ENCODE measurements around the gene UBE2G1.
"Not testable (repeated sequence)": the region's sequence is repeated elsewhere in the genome, so short reads cannot be mapped to it uniquely, and the experiment has no call there.

UBE2G1 gene, protein sequence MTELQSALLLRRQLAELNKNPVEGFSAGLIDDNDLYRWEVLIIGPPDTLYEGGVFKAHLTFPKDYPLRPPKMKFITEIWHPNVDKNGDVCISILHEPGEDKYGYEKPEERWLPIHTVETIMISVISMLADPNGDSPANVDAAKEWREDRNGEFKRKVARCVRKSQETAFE

DNA sequence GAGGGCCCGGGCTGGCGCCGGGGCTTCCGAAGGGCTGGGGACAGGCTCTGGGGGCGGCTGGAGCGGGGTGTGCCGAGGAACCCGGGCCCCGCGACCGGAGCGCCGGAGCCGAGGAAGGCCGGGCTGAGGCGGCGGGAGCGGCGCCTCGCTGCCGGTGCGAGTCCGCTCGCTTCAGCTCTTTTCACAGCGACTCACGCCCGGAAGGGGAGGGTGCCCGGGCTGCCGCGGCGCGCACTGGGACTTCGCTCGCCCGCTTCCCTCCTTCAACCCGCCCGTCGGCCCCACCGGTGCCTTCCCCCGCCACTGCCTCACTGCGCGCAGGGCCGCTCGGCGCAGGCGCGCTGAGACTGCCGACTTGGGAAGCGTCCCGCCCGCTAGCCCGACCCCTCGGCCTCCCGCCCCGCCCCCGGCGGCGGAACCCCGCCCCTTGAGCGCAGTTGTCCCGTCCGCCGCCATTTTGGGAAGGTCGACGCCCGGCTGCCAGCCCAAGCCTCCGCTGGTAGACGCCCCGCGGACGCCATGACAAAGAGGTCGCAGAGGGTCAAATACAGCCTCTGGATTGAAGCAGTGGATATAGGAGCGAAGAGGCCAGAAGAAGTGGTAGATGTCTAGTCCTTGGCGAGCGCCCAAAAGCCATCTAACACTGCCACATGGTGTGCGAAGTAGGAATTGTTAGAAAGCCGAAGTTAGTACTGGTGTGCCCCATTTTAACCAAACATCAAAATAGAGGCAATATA is at the start of gene UBE2G1:
Gene UBE2G1, minus strand, starts transcription at position 349 of the 737 bp plus-strand sequence. CDS start 359 bp downstream, outside the sequence.
- peak; percentile 97 for DNase-seq (ENCODE audit: low read depth)

DNA sequence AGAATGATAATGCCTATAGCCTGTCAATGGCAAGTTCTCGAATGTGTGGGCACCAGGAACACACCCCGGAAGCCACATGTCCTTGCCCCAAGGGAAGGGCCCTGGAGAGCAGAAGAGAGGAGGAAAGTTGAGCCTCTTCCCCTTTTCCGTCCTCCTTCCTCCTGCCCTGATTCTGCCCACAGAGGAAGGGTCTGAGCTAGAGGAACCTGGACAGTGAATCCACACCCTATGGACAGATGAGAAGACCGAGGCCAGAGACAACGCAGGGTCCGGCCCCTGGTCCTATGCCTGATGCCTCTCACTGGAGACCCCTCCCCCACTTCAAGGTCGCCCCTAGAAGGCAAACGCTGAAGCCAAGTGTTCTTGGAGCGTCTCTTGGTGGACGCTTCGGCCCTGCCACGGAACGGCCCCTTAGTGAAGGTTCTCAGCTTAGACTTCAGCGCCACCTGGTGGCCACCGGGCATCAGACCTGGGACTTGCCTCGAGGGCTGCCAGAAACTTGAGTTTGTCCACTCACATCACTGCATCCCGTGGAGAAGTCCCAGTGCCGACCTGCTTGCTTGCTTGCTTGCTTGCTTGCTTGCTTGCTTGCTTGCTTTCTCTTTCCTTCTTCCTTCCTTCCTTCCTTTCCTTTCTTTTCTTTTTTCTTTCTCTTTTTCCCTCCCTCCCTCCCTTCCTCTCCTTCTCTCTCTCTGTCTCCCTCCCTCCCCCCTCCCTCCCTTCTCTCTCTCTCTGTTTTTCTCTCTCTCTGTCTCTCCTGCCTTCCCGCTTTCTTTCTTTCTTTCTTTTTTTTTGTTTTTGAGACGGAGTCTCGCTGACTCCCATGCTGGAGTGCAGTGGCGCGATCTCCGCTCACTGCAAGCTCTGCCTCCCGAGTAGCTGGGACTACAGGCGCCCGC is 46.7 kb upstream of the UBE2G1 start:
- DNase-seq (ENCODE audit: low read depth), result peak; percentile 84

DNA sequence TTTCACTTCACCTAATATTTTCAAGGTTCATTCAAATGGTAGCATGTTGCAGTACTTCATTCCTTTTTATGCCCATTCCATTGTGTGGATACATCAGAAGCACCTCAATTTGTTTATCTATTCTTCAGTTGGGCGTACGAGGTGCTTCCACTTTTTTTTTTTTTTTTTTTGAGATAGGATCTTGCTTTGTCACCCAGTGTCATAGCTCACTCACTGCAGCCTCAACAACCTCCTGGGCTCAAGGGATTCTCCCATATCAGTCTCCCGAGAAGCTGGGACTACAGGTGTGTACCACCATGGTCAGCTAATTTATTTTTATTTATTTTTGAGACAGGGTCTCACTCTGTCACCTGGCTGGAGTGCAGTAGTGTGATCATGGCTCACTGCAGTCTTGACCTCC is 44.7 kb upstream of the UBE2G1 start:
- DNase-seq (ENCODE audit: low read depth), result no peak

DNA sequence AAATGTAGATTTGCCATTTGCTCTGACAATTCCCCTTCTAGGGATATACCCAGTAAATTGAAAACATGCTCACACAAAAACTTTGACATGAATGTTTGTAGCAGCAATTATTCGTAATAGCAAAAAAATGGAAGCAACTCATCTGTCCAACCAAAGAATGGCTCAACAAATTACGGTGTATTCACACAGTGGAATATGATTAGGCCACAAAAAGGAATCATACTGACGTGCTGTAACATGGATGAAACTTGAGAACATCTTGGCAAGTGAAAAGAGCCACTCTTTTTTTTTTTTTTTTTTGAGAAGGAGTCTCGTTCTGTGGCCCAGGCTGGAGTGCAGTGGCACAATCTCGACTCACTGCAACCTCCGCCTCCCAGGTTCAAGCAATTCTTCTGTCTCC is 43.2 kb upstream of the UBE2G1 start:
- peak; percentile 54 for DNase-seq (ENCODE audit: low read depth)

DNA sequence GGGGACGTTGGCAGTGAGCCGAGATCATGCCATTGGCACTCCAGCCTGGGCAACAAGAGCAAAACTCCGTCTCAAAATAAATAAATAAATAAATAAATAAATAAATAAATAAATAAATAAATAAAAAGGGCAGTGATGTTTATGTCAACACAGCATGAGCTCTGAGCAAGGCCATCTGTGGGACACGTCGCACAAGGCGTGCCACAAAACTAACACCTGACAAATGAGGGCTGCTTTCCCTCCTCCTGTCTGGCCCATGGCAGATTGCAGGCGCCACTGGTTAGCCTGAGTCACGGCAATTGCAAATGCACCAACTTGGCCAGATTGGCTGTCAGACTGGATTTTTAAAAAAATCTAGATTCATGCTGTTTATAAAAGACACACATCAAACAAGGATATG is 41.4 kb upstream of the UBE2G1 start:
- no peak for DNase-seq (ENCODE audit: low read depth)

DNA sequence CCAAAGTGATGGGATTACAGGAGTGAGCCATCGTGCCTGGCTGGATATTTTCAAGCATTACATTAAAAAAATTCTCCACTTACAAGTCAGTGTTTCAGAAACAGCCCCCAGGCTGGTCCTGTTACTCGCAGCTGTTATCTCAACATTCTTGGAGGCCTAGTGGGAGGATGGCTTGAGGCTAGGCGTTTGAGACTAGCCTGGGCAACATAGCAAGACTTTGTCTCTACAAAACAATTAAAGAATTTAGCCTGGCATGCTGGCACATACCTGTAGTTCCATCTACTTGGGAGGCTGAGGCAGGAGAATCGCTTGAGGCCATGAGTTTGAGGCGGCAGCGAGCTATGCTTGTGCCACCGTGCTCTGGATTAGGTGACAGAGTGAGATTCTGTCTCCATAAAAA is 40.7 kb upstream of the UBE2G1 start:
- no peak for DNase-seq (ENCODE audit: low read depth)

DNA sequence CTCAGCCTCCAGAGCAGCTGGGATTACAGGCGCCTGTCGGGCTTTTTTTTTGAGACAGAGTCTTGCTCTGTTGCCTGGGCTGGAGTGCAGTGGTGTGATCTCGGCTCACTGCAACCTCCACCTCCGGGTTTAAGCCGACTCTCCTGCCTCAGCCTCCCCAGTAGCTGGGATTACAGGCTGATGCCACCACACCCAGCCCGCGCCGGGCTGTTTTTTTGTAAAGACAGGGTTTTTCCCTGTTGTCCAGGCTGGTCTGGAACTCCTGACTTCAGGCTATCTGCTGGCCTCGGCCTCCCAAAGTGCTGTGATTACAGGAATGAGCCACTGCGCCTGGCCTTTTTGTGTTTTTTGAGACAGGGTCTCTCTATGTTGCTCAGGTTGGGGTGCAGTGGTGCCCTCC is 39.9 kb upstream of the UBE2G1 start:
- no peak for DNase-seq (ENCODE audit: low read depth)

DNA sequence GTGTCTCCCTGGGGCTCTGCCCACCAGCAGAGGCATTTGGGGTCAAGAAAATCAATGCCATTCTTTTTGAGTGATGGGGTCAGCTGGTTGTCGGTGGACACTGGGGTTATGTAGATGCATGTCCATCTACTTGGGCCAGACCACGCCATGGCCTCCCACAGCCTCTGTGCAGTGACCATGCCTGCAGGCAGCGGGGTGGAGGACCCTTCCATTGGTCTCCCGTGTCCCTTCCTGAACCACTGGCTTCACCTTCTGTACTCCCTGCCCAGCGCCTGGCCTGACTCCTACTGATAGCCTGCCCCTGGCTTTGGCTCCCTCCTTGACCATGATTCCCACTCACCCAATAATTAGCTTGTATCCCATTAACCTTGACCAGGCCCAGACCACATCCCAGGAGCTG is 39.2 kb upstream of the UBE2G1 start:
- DNase-seq (ENCODE audit: low read depth), result no peak

DNA sequence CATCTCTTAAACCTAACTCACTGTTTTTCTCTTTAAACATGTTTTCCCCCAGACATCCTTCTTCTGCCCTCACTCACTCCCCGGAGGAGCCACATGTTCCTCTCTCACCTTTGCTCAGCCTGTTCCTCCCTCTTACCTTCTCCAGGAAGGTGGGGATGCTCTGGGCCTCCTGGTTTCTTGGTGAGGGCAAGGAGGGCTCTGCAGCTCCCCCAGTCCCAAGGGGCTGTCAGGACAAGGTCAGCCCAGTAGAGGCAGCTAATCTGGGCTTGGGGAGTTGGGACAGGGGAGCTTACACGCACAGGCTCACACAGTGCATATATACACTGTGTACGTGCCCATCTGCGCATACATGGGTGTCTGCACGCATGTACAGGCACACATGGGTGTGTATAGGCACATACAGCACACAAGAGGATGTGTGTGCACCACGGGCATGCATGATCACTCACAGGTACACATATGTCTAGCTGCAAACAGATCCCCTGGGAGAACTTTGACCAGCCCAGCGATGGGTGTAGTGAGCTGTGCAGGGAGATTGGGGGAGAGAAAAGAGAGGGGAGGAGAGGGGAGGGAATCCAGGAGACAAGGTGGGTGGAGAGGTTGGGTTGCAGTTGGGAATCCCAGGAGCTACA is 38.7 kb upstream of the UBE2G1 start:
- no peak for DNase-seq (ENCODE audit: low read depth)

DNA sequence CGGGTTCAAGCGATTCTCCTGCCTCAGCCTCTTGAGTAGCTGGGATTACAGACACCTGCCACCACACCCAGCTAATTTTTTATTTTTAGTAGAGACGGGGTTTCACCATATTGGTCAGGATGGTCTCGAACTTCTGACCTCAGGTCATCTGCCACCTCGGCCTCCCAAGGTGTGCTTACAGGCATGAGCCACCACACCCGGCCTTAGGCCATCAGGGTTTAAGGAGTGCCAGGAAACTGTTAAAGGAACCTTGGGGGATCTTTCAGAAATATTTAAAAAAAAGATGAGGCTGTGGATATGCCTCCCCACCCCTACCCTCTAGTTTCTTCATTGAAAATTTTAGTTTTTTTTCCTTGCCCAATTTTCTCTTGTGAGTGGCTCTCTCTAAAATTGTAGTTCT is 31.4 kb upstream of the UBE2G1 start:
- no peak for DNase-seq (ENCODE audit: low read depth)

DNA sequence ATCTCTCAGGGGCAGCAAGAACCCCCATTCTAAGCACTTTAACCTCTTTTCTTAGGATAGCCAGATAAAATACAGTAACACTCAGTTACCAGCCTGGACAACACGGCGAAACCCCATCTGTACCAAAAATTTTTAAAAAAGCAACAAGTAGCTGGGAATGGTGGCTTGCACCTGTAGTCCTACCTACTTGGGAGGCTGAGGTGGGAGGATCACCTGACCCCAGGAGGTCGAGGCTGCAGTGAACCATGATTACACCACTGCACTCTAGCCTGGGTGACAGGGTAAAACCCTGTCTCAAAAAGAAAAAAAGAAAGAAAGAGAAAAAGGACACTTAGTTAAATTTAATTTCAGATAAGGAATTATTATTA is 28.6 kb upstream of the UBE2G1 start:
- no peak for DNase-seq (ENCODE audit: low read depth)

DNA sequence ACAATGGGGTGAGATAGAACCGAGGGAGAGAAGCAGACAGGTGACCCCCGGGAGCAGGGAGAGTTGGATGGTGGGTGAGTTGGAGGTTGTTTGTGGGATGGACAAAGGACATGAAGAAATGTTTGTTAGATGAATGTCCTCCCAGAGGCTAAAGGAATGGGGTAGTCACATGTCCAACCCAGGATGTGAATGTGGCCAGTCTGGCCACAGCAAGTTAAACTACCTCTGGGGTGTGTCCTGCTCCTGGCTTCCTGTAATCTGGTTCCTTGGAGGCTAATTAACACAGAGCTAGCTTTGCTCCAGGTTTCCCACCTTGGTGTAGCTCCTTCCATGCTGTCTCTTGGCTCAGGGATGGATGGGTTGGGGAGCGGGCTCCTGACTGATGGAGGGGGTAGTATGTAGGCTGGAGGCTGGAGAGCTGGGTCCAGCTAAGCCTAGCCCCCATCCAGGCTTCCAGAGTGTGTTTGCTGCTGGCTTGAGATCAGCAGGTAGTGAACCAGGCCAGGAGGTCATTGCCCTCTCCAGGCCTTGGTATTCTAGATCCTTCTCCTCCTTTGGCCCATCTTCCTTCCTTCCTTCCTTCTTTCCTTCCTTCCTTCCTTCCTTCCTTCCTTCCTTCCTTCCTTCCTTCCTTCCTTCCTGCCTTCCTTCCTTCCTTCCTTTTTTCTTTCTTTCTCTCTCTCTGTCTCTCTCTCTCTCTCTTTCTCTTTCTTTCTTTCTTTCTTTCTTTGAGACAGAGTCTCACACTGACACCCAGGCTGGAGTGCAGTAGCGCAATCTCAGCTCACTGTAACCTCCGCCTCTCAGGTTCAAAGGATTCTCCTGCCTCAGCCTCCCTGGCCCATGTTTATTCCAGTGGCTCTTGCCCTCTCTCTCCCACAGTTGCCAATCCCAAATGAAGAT is 28.0 kb upstream of the UBE2G1 start:
- DNase-seq (ENCODE audit: low read depth), result peak; percentile 16

DNA sequence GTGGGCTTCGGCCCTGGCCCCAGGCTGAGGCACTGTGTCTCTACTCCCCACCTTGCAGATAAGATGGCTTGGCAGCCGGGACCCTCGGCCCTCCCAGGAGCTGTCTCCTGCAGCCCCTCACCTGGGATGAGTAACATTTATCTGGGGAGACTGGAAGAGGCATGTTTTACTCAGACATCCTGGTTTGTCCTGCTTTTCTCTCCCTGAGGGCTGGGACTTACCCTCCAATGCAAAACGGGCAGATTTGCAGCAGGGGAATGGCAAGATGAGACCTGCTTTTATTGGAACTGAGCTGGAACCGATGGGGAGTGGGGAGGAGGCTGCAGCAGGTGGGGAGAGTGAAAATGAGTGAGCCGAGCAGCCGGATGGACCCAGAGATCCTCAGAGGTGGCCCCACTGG is 27.3 kb upstream of the UBE2G1 start:
- no peak for DNase-seq (ENCODE audit: low read depth)

DNA sequence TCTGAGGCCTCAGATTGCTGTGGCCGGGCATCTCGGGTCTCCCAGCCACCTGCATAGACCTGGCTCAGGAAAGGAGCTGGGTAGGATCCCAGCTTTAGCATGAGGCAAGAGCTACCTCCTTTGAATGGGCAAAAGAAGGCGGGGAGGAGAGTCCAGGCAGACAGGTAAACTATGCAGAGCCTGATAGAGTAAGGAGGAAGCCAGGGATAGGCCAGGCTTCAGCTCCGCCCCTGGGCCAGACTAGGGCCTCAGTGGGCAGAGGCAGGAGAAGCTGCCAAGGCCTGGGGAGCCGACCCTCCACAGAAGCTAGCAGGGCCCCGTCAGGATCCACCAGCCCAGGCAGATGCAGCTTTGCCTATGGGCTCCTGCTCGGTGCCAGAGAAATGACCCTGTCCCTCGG is 22.6 kb upstream of the UBE2G1 start:
- no peak for DNase-seq (ENCODE audit: low read depth)

DNA sequence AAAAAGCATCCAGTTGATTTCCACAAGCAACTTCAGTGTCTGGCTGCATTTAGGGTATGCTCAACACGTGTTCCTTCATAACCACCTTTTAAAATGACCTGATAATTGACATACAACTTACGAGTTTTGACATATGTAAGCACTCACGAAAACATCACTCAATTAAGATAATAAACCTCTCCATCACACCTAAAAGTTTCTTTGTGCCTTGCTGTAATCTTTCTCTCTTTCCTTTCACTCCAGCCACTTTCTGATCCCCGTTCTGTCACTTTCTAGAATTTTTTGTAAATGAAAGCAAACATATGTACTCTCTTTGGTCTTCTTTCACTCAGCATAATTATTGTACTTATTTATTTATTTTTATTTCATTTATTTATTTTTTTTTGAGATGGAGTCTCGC is 20.7 kb upstream of the UBE2G1 start:
- DNase-seq (ENCODE audit: low read depth), result no peak

DNA sequence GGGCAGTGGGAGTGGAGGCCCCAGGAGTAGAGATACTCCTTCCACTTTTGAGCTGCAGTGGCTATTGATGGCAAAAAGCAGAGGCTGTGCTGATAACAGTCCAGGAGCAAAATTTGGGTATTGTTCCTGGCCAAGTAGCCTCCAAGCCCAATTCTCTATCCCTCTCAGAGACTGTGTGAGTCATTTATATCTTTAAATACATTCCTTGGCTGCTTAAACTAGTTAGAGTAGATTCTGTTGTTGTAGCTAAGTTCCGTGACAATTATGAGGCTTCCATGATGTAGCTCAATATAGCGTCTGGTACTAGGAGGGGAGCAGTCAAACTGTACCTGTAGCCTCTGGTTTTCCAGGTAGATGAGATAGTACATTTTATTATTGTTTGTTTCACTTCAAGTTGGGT is 19.9 kb upstream of the UBE2G1 start:
- DNase-seq (ENCODE audit: low read depth), result no peak

DNA sequence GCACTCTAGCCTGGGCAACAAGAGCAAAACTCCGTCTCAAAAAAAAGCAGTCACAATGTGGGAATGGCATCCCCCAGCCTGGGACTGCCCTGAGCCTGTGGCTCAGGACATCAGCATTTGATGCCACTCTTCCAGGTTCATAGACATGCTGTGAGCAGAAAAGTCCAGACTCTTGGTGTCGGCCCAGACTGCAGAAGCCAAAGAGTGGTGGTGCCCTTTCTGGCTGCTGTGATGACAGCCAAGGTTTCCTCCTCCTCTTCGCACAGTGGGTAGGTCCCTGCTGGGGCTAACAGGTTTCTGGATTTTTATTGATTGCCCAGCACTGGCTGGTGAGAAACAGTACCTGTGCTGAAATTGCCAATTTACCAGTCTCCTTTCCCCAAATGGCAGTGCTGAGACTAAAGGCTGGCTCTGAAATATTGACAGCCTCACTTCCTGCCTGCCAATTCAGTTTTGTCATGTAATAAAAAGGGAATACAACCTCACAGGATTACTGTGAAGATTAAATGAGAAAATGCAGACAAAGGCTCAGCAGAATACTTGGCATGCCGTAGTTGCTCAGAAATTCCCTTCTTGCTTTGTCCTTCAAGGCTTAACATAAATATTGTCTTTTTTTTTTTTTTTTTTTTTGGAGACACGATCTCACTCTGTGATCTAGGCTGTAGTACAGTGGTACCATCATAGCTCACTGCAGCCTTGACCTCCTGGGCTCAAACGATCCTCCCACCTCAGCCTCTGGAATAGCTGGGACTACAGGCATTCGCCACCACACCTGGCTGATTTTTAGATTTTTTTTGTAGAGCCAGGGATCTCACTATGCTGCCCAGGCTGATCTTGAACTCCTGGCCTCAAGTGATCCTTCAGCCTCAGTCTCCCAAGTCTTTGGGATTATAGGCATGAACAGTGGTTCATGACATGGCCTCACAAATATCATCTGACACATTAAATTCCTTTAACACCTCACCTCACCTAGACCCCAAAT is 15.5 kb upstream of the UBE2G1 start:
- DNase-seq (ENCODE audit: low read depth), result peak; percentile 14

DNA sequence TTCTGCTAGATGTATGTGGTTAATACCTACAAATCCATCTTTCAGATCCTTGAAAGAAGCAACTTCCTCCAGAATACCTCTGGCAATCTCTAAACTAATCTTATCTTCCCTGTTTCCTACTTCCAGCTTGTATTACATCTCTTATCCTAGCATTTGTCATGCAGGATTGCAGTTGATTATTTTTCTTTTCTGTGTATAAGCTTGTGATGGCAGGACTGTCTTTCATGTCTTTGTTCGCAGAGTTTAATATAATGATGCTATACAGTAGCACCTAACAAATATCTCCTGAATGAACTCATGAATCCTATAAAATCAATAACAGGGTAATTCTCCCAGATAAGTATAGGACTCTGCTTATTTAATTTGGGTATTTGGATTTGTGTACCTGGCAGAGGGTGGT is 12.2 kb upstream of the UBE2G1 start:
- no peak for DNase-seq (ENCODE audit: low read depth)

DNA sequence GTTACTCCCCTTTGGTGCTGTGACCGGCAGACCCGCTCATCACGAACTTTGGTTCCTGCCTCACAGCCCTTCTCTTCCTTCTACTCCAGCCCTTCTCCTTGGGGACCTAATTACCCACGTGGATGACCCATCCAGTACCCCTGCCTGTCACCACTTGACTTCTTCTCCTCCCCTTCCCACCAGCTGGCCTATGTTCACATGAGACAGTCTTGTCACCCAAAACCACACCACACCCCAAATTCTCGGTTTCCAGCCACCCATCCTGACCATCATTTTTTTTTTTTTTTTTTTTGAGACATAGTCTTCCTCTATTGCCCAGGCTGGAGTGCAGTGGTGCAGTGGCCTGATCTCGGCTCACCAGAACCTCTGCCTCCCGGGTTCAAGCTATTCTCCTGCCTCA is 10.8 kb upstream of the UBE2G1 start:
- not testable (repeated sequence) for DNase-seq (ENCODE audit: low read depth)

DNA sequence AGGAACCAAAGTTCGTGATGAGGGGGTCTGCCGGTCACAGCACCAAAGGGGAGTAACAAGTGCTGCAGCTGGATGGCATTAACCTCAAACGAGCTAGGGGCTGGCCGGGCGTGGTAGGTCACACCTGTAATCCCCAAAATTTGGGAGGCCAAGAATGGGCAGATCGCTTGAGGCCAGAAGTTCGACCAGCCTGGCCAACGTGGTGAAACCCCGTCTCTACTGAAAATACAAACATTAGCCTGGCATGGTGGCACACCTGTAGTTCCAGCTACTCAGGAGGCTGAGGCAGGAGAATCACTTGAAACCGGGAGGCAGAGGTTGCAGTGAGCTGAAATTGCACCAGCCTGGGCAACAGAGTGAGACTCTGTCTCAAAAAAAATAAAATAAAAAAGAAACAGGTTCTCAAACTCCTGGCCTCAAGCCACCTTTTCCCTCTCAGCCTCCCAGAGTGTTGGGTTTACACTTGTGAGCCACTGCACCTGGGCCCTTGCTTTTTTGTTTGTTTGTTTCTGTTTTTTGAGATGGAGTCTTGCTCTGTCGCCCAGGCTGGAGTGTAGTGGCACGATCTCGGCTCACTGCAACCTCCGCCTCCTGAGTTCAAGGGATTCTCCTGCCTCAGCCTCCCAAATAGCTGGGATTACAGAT is 9.4 kb upstream of the UBE2G1 start:
- DNase-seq (ENCODE audit: low read depth), result not testable (repeated sequence)
